Erythroblast (primary cell): ENCODE data around the gene RFX8.

Source experiments
- GATA1 ChIP-seq: IDR thresholded peaks from 2 replicates; pipeline ENCODE4 v1.6.1; 2011; ENCODE audit warnings: low read depth, mild to moderate bottlenecking, control low read depth, low read length, moderate library complexity
- POLR2A ChIP-seq: IDR thresholded peaks from 2 replicates; pipeline ENCODE4 v1.6.1; 2011; ENCODE audit warnings: mild to moderate bottlenecking, low read length

DNA sequence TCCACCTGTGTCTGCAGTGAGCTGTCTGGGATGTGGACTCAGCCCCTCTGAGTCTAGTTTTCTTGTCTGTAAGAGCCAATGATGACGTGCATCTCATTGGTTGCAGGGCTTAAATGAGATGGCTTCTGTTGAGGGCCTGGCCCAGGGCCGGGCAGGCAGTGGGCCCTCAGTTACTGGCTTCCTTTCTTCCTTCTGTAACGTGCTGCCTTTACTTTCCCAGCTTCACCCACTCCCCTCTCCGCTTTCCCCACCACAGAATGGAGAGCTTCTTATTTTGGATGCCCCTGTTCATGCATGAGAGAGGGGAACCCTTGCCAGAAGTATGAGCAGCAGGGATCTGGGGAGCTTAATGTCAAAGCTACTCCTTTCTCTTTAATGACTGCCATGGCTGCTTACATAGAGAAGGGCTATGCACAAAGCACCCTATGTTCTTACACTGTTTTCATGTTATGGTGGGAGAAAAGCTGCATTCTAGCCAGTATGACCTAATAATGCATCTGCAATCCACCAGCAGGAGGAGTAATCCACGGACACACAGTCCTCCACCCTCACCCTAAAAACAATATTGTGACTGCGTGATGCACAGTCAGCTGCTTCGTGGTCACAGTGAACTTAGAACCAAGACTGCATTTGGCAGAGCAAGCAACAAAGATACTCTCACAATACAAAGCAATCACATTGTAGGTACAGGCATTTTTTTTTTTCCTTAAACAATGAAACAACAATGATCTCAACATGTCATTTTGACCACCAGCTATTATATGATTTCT lies 124.8 kb downstream of the RFX8 start:
- TF ChIP-seq POLR2A (no peak), GATA1 (no peak)
